Bronchial epithelial cell (primary cell): ENCODE measurements around the gene MEMO1. TPM values are rescaled to one million over a fixed set of nuclear protein-coding genes. Genes with fewer than 3 reads are reported as not detected.

Experiments
- DNase-seq: peaks from one replicate; pipeline ENCODE4 v3.0.0-alpha.2; 2010; ENCODE audit warnings: low read depth
- FAIRE-seq: peaks from 2 replicates; lab custom pipeline; 2011; peaks lifted over from hg19 to GRCh38; lab: Jason Lieb, UNC
- H3K27me3 ChIP-seq: 2 replicates; pipeline ENCODE4 v1.5.1; 2011; ENCODE audit warnings: low read length; ENCODE audit not compliant: control insufficient read depth, insufficient read depth
- H3K36me3 ChIP-seq: 2 replicates; pipeline ENCODE4 v1.5.1; 2011; ENCODE audit warnings: low read length; ENCODE audit not compliant: control insufficient read depth, insufficient read depth
- H3K4me3 ChIP-seq: 2 replicates; pipeline ENCODE4 v1.5.1; 2011; ENCODE audit warnings: mild to moderate bottlenecking, low read depth, low read length, control low read depth
- CTCF ChIP-seq: IDR thresholded peaks from 2 replicates; pipeline ENCODE4 v1.5.1; 2011; ENCODE audit warnings: mild to moderate bottlenecking, moderate library complexity, low read length, control low read depth, inconsistent platforms; ENCODE audit not compliant: insufficient read depth, severe bottlenecking
- total RNA-seq: library from RNA; depleted of rRNA; stranded (reverse); fragments of >200 nt; gene quantifications from 2 replicates; pipeline ENCODE4 v1.2.1, GENCODE V29; 2014

MEMO1 gene
- total RNA-seq, 1 donor from 2014 or later = 29.2 TPM

GRCh38 chr2:32009516-32010256 is 1.1 kb downstream of the MEMO1 start:
- FAIRE-seq = no peak
- no peak for DNase-seq
- no peak for TF ChIP-seq CTCF
- Histone ChIP-seq H3K36me3 (no peaks in the 10 kb centered on the region), H3K4me3 (peak overlapping the region; percentile 98), H3K27me3 (no peaks in the 10 kb centered on the region)

GRCh38 chr2:32008805-32009515 is 1.8 kb downstream of the MEMO1 start:
- no peaks in the 10 kb centered on the region for H3K36me3 ChIP-seq
- peak; percentile 60 for DNase-seq
- peak overlapping the region; percentile 98 for H3K4me3 ChIP-seq
- no peak for FAIRE-seq
- TF ChIP-seq CTCF = no peak
- H3K27me3 ChIP-seq = no peaks in the 10 kb centered on the region

GRCh38 chr2:32007121-32007391 is 3.8 kb downstream of the MEMO1 start:
- Histone ChIP-seq H3K27me3 (no peaks in the 10 kb centered on the region), H3K4me3 (no peak overlapping the region), H3K36me3 (no peaks in the 10 kb centered on the region)
- TF ChIP-seq CTCF = no peak
- FAIRE-seq (no peak), DNase-seq (no peak)

GRCh38 chr2:32005371-32005976 is 5.3 kb downstream of the MEMO1 start:
- no peak for TF ChIP-seq CTCF
- no peaks in the 10 kb centered on the region for H3K27me3 ChIP-seq
- no peaks in the 10 kb centered on the region for H3K36me3 ChIP-seq
- DNase-seq (peak; percentile 66), FAIRE-seq (no peak)
- H3K4me3 ChIP-seq = no peak overlapping the region

GRCh38 chr2:32003791-32004190 is 7.0 kb downstream of the MEMO1 start:
- no peak for FAIRE-seq
- DNase-seq = peak; percentile 94
- Histone ChIP-seq H3K27me3 (no peaks in the 10 kb centered on the region), H3K4me3 (no peak overlapping the region), H3K36me3 (no peaks in the 10 kb centered on the region)
- TF ChIP-seq CTCF = no peak
